ENCODE results near the gene DNAJC3.

DNAJC3 gene

GRCh38 chr13:95676762-95677563, at the start of gene DNAJC3:
Gene DNAJC3 (plus strand): TSS chr13:95677139. CDS start chr13:95677256, 117 bp downstream.
- in situ Hi-C loops (cut with MboI; ENCODE audit: low pct_unique_long_range_greater_than_20kb, low sequenced_read_pairs): no loop called here

GRCh38 chr13:95627590-95627989, 49.3 kb upstream of the DNAJC3 start:
- no peak for DNase-seq

More at GRCh38 chr13:95676762-95677563, at the start of gene DNAJC3:
- peak; percentile 99 for DNase-seq

GRCh38 chr13:95628488-95628887, 48.5 kb upstream of the DNAJC3 start:
- DNase-seq: no peak
- in situ Hi-C loops (cut with MboI; ENCODE audit: low pct_unique_long_range_greater_than_20kb, low sequenced_read_pairs): no loop called here

More at GRCh38 chr13:95627590-95627989, 49.3 kb upstream of the DNAJC3 start:
- in situ Hi-C loops (cut with MboI; ENCODE audit: low pct_unique_long_range_greater_than_20kb, low sequenced_read_pairs): no loop called here

- no peak for DNase-seq
- in situ Hi-C loops (cut with MboI; ENCODE audit: low pct_unique_long_range_greater_than_20kb, low sequenced_read_pairs): no loop called here
Observed at GRCh38 chr13:95629071-95629470, 47.9 kb upstream of the DNAJC3 start.

- DNase-seq: no peak
- in situ Hi-C loops (cut with MboI; ENCODE audit: low pct_unique_long_range_greater_than_20kb, low sequenced_read_pairs): no loop called here
Observed at GRCh38 chr13:95630593-95630992, 46.3 kb upstream of the DNAJC3 start.

- no peak for DNase-seq
- in situ Hi-C loops (cut with MboI; ENCODE audit: low pct_unique_long_range_greater_than_20kb, low sequenced_read_pairs): no loop called here
Observed at GRCh38 chr13:95636853-95637252, 40.1 kb upstream of the DNAJC3 start.

GRCh38 chr13:95641291-95642027, 35.5 kb upstream of the DNAJC3 start:
- DNase-seq: no peak
- in situ Hi-C loops (cut with MboI; ENCODE audit: low pct_unique_long_range_greater_than_20kb, low sequenced_read_pairs): no loop called here

- in situ Hi-C loops (cut with MboI; ENCODE audit: low pct_unique_long_range_greater_than_20kb, low sequenced_read_pairs): no loop called here
- no peak for DNase-seq
Observed at GRCh38 chr13:95642028-95642621, 34.8 kb upstream of the DNAJC3 start.

- in situ Hi-C loops (cut with MboI; ENCODE audit: low pct_unique_long_range_greater_than_20kb, low sequenced_read_pairs): no loop called here
Observed at GRCh38 chr13:95642999-95643398, 33.9 kb upstream of the DNAJC3 start.

GRCh38 chr13:95643571-95643935, 33.4 kb upstream of the DNAJC3 start:
- in situ Hi-C loops (cut with MboI; ENCODE audit: low pct_unique_long_range_greater_than_20kb, low sequenced_read_pairs): no loop called here
- DNase-seq: peak; percentile 51

More at GRCh38 chr13:95642999-95643398, 33.9 kb upstream of the DNAJC3 start:
- no peak for DNase-seq

GRCh38 chr13:95643936-95644598, 32.9 kb upstream of the DNAJC3 start:
- in situ Hi-C loops (cut with MboI; ENCODE audit: low pct_unique_long_range_greater_than_20kb, low sequenced_read_pairs): no loop called here
- peak; percentile 53 for DNase-seq

GRCh38 chr13:95644601-95645052, 32.3 kb upstream of the DNAJC3 start, which contains the start of gene DZIP1:
Gene DZIP1 (minus strand): TSS chr13:95644706. CDS start chr13:95642029, 2,677 bp downstream.
- DNase-seq: peak; percentile 84
- in situ Hi-C loops (cut with MboI; ENCODE audit: low pct_unique_long_range_greater_than_20kb, low sequenced_read_pairs): no loop called here

GRCh38 chr13:95647321-95647720, 29.6 kb upstream of the DNAJC3 start:
- DNase-seq: no peak
- in situ Hi-C loops (cut with MboI; ENCODE audit: low pct_unique_long_range_greater_than_20kb, low sequenced_read_pairs): no loop called here

GRCh38 chr13:95650696-95651095, 26.2 kb upstream of the DNAJC3 start:
- DNase-seq: no peak
- in situ Hi-C loops (cut with MboI; ENCODE audit: low pct_unique_long_range_greater_than_20kb, low sequenced_read_pairs): no loop called here

- in situ Hi-C loops (cut with MboI; ENCODE audit: low pct_unique_long_range_greater_than_20kb, low sequenced_read_pairs): no loop called here
- no peak for DNase-seq
Observed at GRCh38 chr13:95652244-95652764, 24.6 kb upstream of the DNAJC3 start.

GRCh38 chr13:95652821-95653220, 24.1 kb upstream of the DNAJC3 start:
- in situ Hi-C loops (cut with MboI; ENCODE audit: low pct_unique_long_range_greater_than_20kb, low sequenced_read_pairs): no loop called here
- no peak for DNase-seq

GRCh38 chr13:95656386-95657015, 20.4 kb upstream of the DNAJC3 start:
- in situ Hi-C loops (cut with MboI; ENCODE audit: low pct_unique_long_range_greater_than_20kb, low sequenced_read_pairs): no loop called here
- no peak for DNase-seq

- DNase-seq: no peak
- in situ Hi-C loops (cut with MboI; ENCODE audit: low pct_unique_long_range_greater_than_20kb, low sequenced_read_pairs): no loop called here
Observed at GRCh38 chr13:95659500-95659899, 17.4 kb upstream of the DNAJC3 start.
